HFFc6 (cell line): ENCODE results near the gene UPP2. TPM values are rescaled to one million over a fixed set of nuclear protein-coding genes. Genes with fewer than 3 reads are reported as not detected.

Experiments
- DNase-seq: peaks from one replicate; pipeline ENCODE4 v3.0.0-alpha.2; 2018
- H3K27ac Mint-ChIP-seq: 2 replicates; pipeline ENCODE4 v1.8.0; 2020; ENCODE audit warnings: mild to moderate bottlenecking, mixed read lengths
- H3K27me3 Mint-ChIP-seq: 2 replicates; pipeline ENCODE4 v1.8.0; 2021; ENCODE audit warnings: mild to moderate bottlenecking, moderate library complexity, mixed read lengths; ENCODE audit not compliant: insufficient read depth
- H3K36me3 Mint-ChIP-seq: 2 replicates; pipeline ENCODE4 v1.8.0; 2021; ENCODE audit warnings: low read depth, mixed read lengths
- H3K4me1 Mint-ChIP-seq: 2 replicates; pipeline ENCODE4 v1.8.0; 2020; ENCODE audit warnings: low read depth, mixed read lengths
- H3K4me3 Mint-ChIP-seq: 2 replicates; pipeline ENCODE4 v1.8.0; 2020; ENCODE audit warnings: mild to moderate bottlenecking, moderate library complexity, mixed read lengths
- H3K9me3 Mint-ChIP-seq: 2 replicates; pipeline ENCODE4 v1.8.0; 2020; ENCODE audit warnings: mild to moderate bottlenecking, mixed read lengths
- CTCF ChIP-seq: fragments of 200-600 bp; sonication (generic); IDR thresholded peaks from 2 replicates; pipeline ENCODE4 v1.5.0; 2021; ENCODE audit warnings: antibody characterized with exemption, mild to moderate bottlenecking
- total RNA-seq, 6 experiments: library from RNA; stranded (reverse); fragmentation: NEBNext Ultra II Directional; extraction: Animal tissue kit (Norgen Biotek cat#: 25700); gene quantifications; 2 replicates in 1 of 6; 3 replicates in 5 of 6; pipeline ENCODE4 v1.2.3, GENCODE V29; 2021

UPP2 gene
- total RNA-seq, 6 experiments from 2014 or later: not detected

GRCh38 chr2:158103411-158104012, 1.8 kb downstream of the UPP2 start:
- no peaks in the 10 kb centered on the region for H3K9me3 Mint-ChIP-seq
- no peak for TF ChIP-seq CTCF
- H3K27ac Mint-ChIP-seq: no peak overlapping the region
- DNase-seq: no peak
- H3K4me1 Mint-ChIP-seq: no peaks in the 10 kb centered on the region
- H3K36me3 Mint-ChIP-seq: no peaks in the 10 kb centered on the region
- H3K27me3 Mint-ChIP-seq: peaks cover 2% of the 10 kb centered on the region
- no peak overlapping the region for H3K4me3 Mint-ChIP-seq

GRCh38 chr2:158104903-158105302, 3.2 kb downstream of the UPP2 start:
- no peak for DNase-seq
- no peaks in the 10 kb centered on the region for H3K4me1 Mint-ChIP-seq
- no peak overlapping the region for H3K27ac Mint-ChIP-seq
- H3K36me3 Mint-ChIP-seq: no peaks in the 10 kb centered on the region
- no peak for TF ChIP-seq CTCF
- no peaks in the 10 kb centered on the region for H3K9me3 Mint-ChIP-seq
- H3K27me3 Mint-ChIP-seq: peaks cover 2% of the 10 kb centered on the region
- H3K4me3 Mint-ChIP-seq: no peak overlapping the region

GRCh38 chr2:158112992-158113391, 11.3 kb downstream of the UPP2 start:
- no peak overlapping the region for H3K4me3 Mint-ChIP-seq
- peaks cover 3% of the 10 kb centered on the region; the same call in 1 of the 2 replicates for H3K27me3 Mint-ChIP-seq
- no peaks in the 10 kb centered on the region for H3K36me3 Mint-ChIP-seq
- H3K9me3 Mint-ChIP-seq: no peaks in the 10 kb centered on the region
- H3K4me1 Mint-ChIP-seq: no peaks in the 10 kb centered on the region
- no peak for TF ChIP-seq CTCF
- no peak for DNase-seq
- no peak overlapping the region for H3K27ac Mint-ChIP-seq

- H3K4me3 Mint-ChIP-seq: no peak overlapping the region
- no peaks in the 10 kb centered on the region for H3K9me3 Mint-ChIP-seq
- H3K4me1 Mint-ChIP-seq: no peaks in the 10 kb centered on the region
- no peaks in the 10 kb centered on the region for H3K36me3 Mint-ChIP-seq
- H3K27me3 Mint-ChIP-seq: peaks cover 3% of the 10 kb centered on the region; the same call in 1 of the 2 replicates
- no peak overlapping the region for H3K27ac Mint-ChIP-seq
- no peak for TF ChIP-seq CTCF
- no peak for DNase-seq
Observed at GRCh38 chr2:158113741-158114295, 12.1 kb downstream of the UPP2 start.

- H3K4me3 Mint-ChIP-seq: no peak overlapping the region
- no peak for TF ChIP-seq CTCF
- H3K27ac Mint-ChIP-seq: no peak overlapping the region
- no peaks in the 10 kb centered on the region for H3K4me1 Mint-ChIP-seq
- DNase-seq: no peak
- no peaks in the 10 kb centered on the region for H3K9me3 Mint-ChIP-seq
- no peaks in the 10 kb centered on the region for H3K36me3 Mint-ChIP-seq
- peaks cover 3% of the 10 kb centered on the region; the same call in 1 of the 2 replicates for H3K27me3 Mint-ChIP-seq
Observed at GRCh38 chr2:158114516-158114915, 12.8 kb downstream of the UPP2 start.
